GM23338 (cell line): ENCODE results near the gene IFI6.

ENCODE experiments used
- CTCF ChIP-seq, 2 experiments: fragments of 200-600 bp in 1 of 2; sonication (generic) in 1 of 2; conservative IDR thresholded peaks; 2 replicates each; pipeline versions ENCODE4 v1.5.1 to v1.6.1; 2016 to 2017; ENCODE audit warnings: antibody characterized with exemption in 2 of 2, low read depth in 2 of 2, mild to moderate bottlenecking in 2 of 2, moderate library complexity in 1 of 2
- NANOG ChIP-seq: IDR thresholded peaks from 2 replicates; pipeline ENCODE4 v1.6.1; 2016; ENCODE audit warnings: antibody characterized with exemption, borderline replicate concordance

GRCh38 chr1:27672750-27673112 is 739 bp upstream of the IFI6 start:
- TF ChIP-seq CTCF (conservative IDR thresholded peaks at IDR 0.05; ENCODE audit: low read depth in 2 of 2), result no peak
- TF ChIP-seq NANOG, result no peak
